ENCODE results near the gene AKAP7.

DNA sequence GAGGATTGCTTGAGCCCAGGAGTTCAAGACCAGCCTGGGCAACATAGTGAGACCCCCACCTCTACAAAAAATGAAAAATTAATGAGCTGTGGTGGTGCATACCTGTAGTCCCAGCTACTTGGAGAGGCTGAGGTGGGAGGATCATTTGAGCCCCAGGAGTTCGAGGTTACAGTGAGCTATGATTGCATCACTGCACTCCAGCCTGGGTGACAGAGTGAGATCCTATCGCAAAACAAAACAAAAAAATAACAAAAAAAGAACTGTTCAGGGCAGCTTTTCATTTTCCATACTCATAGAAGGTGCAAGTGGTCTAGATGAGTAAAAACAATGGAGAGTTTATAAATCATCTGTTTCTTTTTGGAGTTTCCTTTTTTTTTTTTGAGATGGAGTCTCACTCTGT, 21.1 kb downstream of the AKAP7 start:
- TF ChIP-seq, protein P1, sequence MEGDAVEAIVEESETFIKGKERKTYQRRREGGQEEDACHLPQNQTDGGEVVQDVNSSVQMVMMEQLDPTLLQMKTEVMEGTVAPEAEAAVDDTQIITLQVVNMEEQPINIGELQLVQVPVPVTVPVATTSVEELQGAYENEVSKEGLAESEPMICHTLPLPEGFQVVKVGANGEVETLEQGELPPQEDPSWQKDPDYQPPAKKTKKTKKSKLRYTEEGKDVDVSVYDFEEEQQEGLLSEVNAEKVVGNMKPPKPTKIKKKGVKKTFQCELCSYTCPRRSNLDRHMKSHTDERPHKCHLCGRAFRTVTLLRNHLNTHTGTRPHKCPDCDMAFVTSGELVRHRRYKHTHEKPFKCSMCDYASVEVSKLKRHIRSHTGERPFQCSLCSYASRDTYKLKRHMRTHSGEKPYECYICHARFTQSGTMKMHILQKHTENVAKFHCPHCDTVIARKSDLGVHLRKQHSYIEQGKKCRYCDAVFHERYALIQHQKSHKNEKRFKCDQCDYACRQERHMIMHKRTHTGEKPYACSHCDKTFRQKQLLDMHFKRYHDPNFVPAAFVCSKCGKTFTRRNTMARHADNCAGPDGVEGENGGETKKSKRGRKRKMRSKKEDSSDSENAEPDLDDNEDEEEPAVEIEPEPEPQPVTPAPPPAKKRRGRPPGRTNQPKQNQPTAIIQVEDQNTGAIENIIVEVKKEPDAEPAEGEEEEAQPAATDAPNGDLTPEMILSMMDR (optimal IDR thresholded peaks at IDR 0.05 in 1 of 3, IDR thresholded peaks at IDR 0.05 in 1 of 3, conservative IDR thresholded peaks at IDR 0.05 in 1 of 3; ENCODE audit: extremely low read depth in 1 of 3, insufficient read depth in 2 of 3, low read length in 3 of 3), result no peak
- TF ChIP-seq EZH2 (IDR thresholded peaks at IDR 0.05; ENCODE audit: low read length), result no peak
